B cell (primary cell): ENCODE results near the gene NOXO1.

Experiments used
- CTCF ChIP-seq: fragments of 200-600 bp; IDR thresholded peaks from one replicate; pipeline ENCODE4 v1.8.0; 2022; ENCODE audit warnings: antibody characterized with exemption, mild to moderate bottlenecking
- EZH2 ChIP-seq: IDR thresholded peaks from 2 replicates; pipeline ENCODE4 v1.6.1; 2012; ENCODE audit warnings: borderline replicate concordance, low read depth, mild to moderate bottlenecking, moderate library complexity, low read length; ENCODE audit not compliant: insufficient read depth, poor library complexity, severe bottlenecking

- no peak for TF ChIP-seq EZH2
- no peak for TF ChIP-seq CTCF
These were observed 38.2 kb downstream of the NOXO1 start, which contains the start of gene MSRB1 for GRCh38 chr16:1942810-1943726.
